Activated T-helper 1 cell treated with anti-CD3 and anti-CD28 coated beads, Interleukin-2, amount 50 U/mL, for 16 hours (primary cell): ENCODE results near the gene SLIT1.

ENCODE experiments used
- DNase-seq, 2 donors: peaks; one replicate each; pipeline ENCODE4 v3.0.0-alpha.2; 2020; ENCODE audit warnings: low read depth in 1 of 2, low spot score in 1 of 2

SLIT1 gene

DNA sequence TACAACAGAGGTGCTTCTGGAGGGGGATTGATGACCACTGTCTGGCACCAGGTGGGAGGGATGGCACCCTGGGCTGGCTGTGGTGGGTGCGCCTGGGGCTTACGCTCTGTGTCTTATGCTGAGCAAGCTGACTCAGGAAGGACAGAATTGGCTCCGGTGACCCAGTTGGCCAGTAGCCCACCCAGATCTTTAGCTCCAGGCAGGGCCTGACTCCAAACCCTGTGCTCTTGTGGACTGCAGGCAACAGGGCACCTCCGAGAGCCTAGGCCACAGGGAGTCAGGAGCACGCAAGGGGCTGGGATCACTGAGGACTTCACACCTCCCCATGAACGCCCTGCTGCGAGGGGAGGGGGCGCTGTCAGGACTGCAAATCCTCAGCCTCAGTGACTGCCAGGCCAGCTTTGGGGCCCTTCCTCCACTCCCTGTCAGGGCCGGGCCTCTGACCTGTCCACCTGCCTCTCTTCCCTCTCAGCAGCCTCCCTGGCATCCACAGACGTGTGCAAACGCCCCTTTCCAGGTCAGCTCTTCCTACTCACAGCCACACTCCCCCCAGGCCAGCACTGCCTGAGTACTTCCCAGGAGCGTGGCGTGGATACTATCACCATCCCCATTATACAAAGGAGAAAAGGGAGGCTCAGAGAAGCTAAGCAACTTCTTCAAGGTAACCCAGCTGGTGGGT, 118.7 kb downstream of the SLIT1 start:
- no peak for DNase-seq

DNA sequence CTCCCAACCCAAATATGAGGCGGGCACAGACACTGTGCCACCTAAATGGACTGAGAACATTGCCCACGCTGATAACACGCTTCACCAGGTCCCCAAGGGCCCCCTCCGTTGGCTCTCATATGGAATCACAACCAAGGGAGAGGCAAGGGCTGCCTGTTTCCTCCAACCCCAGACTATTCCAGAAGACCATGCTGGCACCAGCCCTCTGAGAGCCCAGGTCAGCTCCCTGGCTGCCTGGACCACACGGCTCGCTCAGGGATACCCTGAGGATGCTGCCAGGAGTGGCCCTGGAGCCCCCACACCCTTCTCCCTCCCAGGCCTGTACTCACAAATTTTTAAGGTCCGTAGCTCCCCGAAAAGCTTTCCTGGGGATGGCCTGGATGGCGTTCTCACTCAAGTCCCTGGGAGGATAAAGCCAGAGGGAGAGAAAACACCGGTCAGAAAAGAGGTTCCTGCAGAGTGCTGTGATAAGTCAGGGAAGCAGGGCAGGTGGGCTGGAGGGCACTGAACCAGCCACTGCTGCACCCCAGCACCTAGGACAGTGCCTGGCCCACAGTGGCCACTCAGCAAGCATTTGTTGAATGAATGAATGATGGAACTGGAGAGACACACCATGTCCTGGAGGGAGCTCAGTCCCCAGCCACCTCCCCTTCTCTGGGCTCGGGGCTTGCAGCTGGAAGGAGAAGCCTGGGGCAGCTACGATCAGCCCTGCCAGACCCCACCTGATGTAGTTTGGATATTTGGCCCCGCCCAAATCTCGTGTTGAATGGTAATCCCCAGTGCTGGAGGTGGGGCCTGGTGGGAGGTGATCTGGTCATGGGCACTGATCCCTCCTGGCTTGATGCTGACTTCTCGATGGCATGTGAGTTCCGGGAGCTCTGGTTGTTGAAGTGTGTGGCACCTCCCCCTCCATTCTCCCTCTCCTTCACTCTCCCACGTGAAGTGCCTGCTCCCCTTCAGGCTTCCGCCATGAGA, 119.8 kb downstream of the SLIT1 start:
- DNase-seq: no peak

DNA sequence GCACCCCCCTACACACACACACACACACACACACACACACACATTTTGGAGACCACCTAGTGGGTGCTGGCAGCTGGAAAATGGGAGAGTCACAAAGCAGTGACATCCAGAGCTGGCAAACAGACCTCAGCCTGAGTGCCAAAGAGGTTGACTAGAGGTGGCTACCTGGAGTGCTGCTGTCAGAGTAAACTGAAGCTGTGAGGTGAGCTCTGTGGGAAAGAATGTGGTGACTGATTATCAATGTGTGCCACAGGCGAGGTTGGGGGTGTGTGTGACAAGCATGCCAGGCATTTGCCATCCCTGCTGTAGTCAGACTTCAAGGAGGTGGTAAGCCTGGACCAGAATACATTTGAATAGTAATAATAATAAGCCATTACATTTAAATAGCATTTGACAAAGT, 120.6 kb downstream of the SLIT1 start:
- DNase-seq: no peak

DNA sequence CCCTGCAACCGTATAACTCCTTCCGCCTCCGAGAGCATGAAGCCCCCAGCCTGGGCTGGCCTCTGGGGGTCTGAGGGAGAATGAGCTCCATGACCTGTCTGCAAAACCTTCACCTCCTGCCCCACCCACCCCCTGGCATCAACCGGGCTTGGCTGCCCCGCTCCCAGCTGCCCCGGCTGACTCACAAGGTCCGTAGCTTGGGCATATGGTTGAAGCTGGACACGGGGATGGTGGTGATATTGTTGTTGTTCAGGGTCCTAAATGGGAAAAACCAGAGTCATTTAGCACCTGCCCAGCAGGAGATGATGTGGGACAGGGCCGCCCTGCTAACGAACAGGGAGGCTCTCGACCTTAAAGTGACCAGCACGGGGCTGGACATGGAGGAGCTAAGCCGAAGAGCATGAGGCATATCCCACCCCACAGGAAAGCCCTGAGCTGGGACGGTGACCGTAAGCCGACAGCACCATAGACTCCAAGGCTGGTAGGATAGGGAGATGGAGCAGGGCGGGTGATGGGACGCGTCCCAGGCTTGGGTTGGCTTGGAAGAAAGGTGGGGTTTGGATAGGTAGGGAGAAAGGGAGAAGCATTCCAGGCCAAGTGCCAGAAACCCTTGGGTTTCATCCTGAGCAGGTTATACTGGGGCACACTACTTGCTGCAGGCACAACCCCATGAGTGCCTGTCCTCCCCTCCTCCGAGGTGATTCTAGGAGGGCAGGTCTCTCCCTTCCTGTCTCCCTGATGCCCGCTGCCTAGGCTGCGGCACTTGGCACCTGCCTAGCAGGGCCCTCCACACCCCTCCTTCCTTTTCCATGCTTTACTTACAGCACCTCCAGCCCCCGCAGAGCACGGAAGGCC, 121.5 kb downstream of the SLIT1 start:
- DNase-seq: no peak

DNA sequence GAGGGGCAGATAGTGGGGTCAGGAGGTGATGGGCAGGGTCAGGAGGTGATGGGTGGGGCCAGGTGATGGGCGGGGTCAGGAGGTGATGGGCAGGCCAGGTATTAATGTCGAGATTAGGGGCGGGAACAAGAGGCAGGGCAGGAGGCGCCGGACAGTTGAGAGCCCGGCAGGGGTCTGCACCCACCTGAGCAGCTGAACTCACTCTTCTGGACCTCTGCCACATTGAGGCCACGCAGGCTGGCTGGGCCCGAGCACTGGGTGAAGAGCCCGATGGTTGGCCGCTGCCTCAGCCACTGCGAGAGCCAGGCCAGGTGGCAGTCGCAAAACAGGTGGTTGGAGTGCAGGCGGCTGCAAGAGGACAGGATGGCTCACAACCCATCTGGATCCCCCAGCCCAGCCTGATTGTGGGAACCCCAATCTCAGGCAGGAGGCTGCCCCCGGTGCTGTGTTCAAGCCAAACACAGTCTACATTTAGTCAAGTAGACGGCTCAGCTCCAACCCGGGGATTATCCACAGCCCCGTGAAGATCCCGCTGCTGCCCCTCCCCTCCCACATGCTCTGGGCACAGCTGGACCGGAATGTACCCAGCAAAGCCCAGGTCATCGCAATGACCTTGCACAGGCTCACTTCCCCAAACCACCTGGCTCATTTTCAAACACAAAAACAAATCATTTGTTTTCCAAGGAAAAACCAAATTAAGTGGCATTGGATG, 122.3 kb downstream of the SLIT1 start:
- no peak for DNase-seq

DNA sequence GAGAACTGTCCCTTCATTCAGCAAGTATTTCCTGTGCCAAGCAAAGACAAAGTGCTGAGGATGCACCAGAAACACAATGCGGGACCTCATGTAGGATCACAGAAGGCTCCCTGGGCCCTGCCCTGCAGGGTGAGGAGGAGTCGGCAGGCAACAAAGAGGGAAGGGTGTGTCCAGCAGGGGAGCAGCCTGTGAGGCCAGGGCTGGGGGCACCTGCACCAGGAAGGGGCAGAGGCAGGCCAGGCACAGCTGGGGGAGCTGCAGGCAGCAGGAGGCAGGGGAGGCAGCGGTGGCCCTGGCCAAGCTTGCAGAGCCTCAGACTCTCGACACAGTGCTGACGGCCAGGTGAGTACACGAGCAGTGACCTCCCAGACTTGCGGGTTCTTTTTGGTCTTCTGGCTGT, 123.3 kb downstream of the SLIT1 start:
- no peak for DNase-seq

DNA sequence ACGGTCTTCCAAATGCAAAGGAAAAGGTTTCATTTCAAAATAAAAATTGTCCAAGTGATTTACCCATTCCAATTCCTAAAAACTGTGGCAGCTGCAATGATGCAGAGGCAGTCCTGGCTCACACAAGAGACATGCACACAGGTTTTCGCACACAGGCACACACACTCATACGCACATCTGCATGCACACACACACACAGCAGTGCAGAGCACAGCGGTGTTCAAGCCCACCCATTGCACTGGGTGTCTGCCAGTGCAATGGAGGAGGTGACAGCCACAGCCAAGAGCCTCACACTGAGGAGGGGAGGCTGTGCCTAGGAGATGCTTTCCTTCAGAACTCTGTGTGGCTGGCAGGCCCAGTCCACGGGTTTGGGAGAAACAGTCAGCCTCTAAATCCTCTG, 123.7 kb downstream of the SLIT1 start:
- DNase-seq: no peak

DNA sequence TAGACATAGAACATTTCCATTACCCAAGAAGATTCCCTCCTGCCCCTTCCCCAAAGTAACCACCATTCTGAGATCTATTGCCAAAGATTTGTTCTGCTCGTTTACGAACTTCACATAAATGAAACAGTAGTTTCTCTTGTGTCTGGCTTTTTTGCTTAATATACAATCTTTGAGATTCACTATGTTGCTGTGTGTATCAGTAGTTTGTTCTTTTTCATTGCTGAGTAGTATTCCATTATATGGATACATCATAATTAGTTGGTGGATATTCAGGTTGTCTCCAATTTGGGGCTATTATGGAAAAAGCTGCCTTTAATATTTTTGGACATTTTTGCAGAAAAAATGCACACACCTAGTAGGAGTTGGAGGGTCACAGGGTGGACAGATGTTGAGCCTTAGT, 124.3 kb downstream of the SLIT1 start:
- no peak for DNase-seq

DNA sequence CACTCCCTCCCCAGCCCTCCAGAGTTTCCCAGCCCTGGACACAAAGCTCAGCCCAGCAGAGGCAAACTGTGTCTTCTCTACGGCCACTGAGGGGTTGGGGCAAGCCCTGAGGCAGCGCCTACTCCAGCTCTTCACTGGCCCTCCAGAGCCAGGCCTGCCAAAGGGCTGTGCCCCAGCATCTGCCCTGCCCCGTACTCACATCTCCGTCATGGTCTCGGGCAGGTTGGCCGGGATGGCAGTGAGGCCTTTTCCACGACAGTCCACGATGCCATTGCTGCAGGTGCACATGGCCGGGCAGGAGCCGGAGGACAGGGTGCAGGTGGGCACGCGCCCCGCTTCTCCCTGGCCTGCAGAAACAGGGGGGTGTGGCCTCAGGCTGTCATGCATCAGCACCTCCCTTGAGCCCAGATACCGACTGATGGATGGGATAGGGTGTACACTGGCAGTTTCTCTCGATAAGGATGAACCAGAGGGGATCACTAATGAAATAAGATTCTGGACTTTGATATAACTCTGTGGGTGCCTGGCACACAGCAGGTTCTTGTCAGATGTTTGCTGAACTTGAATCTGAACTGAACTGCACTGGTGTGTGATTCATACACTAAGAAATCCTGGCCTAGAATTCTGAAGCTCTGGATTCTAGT, 125.2 kb downstream of the SLIT1 start:
- no peak for DNase-seq

DNA sequence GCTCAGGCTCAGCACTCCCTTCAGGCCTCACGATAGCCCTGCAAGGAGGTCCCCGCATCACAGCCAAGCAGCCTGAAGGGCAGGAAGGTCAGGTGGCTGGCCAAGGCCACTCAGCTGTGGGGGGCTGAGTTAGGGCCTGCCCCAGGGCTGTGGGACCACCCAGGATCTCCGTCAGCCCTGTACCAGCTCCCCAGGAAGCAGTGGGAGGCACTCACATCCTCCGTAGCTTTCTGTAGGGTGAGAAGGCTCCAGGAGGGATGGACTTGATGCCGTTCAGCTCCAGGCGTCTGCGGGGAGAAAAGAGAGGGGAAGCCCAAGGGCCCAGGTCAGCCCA, 125.9 kb downstream of the SLIT1 start:
- no peak for DNase-seq

DNA sequence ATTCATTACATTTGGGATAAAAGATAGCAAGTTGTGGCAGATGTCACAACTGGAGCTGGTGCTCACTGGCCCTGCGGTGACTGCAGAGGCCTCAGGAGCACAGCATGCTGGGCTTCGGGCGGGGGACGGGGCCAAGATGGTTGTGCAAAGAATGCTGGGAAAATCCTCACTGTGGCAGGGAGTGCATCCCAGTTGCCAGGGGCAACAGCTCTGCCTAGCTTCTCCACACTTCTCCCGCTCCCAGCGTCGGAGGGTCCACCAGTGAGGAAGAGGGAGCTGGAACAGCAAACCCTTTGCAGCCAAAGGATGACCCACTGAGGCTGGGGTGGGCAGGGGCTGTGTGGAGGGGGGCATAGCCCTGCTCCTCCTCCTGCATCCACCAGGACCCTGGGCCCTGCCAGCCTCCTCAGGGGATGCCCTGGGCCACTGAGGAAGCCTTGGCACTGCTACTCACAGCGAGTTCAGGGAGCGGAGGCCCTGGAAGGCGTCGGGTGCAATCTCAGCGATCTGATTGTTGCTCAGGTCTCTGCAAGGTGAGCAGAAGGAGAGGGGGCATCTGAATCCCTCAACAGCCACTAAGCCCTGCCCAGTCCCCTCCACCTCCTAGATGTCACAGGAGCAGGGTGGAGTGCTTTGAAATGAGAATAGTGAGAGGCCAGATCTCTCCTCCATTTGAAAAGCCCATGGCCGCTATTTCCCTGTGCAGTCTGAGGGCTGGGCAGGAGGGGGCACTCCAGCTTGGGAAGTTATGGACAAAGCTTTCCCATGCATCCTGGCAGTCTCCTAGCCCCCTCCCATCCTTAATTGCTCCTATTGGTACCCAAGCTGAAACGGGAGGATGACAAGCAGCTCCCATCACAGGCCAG, 126.5 kb downstream of the SLIT1 start:
- no peak for DNase-seq

DNA sequence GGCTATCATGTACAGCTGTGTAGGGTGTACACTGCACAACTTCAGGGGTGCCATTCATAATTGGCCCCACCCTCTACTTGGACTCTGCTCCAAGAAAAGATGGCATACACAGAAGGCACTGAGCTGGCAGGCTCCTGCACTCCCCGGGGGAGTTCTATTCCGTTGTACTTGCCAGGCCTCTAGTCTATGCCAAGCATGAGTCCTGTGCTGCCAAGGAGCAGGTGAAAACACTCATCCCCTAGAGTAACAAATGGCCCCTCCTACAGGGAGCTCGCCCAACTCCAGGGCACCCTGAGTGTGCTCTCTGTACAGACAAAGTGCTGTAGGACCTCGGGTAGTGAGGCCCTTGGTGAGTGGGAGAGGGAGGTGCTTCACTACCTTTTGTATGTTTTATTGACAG, 127.2 kb downstream of the SLIT1 start:
- no peak for DNase-seq

DNA sequence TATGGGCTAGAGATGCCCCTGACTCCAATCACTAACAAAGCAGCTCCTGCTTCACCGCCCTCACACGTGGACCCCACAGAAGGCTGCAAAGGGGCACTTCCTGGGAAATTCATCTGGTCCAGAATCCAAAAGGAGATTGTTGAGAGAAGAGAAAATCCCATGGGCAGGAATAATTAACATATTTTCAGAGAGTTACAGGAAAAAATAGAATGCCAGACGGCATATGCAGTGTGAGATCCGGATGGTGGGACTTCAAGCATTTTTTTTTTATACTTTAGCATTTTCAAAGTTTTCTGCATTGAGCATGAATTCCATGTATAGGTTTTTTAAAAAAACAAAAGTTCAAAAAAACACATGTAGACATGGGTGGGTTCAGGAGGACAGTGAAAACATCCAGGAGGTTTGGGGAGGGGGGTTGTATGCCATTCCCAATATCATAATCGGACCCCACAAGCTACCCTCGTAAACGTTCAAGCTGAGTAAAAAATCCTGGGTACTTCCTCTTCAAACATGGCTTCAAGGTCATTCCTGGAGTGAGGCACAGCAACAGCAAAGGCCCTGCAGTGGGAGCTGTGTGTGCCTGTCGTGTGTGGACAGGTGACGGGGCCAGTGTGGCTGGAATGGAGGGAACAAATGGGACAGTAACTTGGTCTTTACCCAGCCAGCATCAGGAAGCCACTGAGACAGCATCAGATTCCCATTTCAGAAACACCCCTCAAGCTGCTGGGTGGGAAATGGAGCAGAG, 128.1 kb downstream of the SLIT1 start:
- no peak for DNase-seq

DNA sequence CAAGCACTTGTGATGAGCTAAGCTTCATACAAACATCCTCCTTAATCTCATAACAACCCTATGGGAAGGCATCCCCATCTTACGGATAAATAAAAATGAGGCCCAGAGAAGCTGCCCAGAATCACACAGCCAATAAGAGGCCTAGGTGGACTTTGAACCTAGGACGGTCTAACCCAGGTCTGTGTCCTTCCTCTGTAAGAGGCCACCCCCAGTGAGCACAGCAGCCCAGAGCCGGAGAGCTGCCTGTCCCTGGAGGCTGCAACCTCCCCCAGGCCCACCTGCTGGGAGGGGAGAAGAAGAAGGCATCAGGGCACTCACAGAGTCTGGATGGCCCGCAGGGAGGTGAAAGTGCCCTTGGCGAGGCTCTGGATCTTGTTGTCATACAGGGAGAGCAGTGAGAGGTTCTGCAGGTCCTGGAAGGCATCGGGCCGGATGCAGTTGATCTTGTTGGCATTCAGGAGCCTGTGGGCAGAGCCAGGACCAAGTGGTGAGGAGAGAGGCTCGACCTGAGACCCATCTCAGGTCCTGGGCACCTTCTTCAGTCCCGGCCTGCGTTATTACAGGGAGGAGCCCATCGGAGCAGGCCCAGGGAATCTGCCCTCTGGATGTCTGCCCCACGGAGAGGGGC, 129.6 kb downstream of the SLIT1 start:
- DNase-seq: no peak

DNA sequence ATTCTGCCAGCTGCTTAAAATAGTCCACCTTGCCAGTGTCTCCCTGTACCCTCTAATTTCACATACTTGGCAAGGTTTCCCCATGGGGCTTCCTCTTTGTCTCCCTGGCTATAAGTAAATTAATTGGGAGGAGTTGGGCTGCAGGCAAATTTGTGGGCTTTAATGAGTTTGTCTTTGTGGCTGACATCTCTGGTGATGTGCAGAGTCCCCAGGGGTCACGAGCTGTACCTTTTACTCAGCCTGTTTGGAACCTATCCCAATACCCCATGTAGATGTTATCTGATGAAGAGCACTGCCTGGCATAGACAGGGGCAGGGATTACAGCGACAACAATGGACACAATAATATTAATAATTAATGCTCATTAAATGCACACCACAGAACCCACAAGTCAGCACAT, 132.5 kb downstream of the SLIT1 start:
- no peak for DNase-seq

DNA sequence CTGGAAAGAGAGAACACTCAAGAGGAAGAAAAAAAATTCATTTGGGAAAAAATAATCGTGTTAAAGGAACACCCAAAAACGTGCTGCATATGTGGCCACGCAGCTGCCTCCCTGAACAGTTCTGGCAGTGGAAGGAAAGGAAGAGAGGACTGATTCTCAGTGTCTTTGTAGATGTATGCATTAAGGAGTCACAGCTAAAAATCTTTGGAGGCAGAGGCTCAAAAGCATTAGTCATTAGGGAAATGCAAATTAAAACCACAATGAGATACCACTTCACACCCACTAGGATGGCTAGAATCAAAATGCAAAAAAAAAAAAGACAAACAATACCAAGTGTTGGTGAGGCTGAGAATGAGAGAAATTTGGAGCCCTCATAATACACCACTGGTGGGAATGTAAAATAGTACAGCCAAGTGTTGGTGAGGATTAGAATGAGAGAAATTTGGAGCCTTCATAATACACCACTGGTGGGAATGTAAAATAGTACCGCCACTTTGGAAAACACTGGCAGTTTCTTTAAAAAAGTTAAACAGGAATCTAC, 134.7 kb downstream of the SLIT1 start:
- DNase-seq: no peak

DNA sequence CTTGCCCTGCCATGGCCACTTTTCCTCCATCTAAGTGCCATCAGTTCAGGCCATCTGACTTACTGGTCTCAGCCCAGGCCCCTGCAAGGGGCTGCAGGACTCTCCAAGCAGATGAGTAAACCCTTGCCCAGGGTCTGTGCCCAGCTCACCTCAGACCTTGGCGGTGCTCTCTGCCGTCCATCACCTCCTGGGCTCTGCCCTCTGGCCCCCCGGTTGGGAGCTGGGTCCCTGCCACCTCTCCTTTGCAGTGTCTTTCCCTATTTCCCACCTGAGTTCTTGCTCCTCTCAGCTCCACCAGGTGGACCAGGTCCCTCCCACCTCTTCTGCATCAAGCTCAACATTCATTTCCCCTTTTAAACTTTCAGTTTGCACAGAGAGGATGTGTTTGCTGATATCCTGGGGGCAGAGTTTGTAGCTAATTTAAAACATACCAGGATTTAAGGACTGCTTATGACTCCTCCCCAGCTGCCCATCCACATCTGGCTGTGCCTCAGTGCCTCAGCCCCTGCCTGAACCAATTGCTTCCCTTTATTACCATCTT, 135.5 kb downstream of the SLIT1 start:
- no peak for DNase-seq

DNA sequence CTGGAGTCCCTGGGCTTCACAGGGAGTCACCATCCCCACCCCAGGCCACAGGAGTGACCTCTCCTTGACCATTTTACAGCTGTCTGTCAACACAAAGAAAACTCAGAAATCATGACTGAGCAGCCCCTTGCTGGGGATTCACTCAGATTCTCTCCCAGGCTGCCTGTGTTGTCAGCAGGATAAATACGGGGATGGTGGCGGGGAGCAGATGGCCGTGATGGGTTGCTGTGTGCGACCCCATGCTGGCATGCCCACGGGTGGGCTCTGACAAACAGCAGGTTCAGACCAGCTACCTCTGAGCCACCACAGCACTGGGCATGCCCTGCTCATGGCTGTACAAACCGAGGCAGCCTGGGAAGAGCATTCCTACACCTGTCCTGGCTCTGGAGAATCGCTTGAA, 136.1 kb downstream of the SLIT1 start:
- DNase-seq: no peak
